HCT116 (cell line): ENCODE data around the gene MORC1. TPM values are rescaled to one million over a fixed set of nuclear protein-coding genes. Genes with fewer than 3 reads are reported as not detected.

ENCODE experiments used
- ATAC-seq: fragments of 200-7000 bp; cut with Tn5 transposase; 2 replicates; pipeline ENCODE4 v1.9.1; 2020; ENCODE audit warnings: mild to moderate bottlenecking, moderate library complexity
- BruUV-seq: library from RNA; stranded (reverse); fragments of 400-500 nt; replicated peaks from 2 replicates; lab custom pipeline; 2021; lab: Mats Ljungman, UMichigan
- CTCF ChIA-PET: fragments of 300-600 bp; sonication (Branson Sonifier 250); formaldehyde crosslinking; loops from one replicate; lab custom pipeline; 2021; ENCODE audit warnings: antibody characterized with exemption; lab: Charles Lee
- POLR2A ChIA-PET: fragments of 300-600, 350-600 bp; sonication (Branson Sonifier 250); formaldehyde crosslinking; loops from one replicate; lab custom pipeline; 2021; ENCODE audit warnings: antibody characterized with exemption; lab: Charles Lee
- RAD21 ChIA-PET, 2 experiments: fragments of 300-600 bp; sonication (Branson Sonifier 250); formaldehyde crosslinking; loops; one replicate each; lab custom pipeline; 2023; ENCODE audit warnings: low total read pairs in 2 of 2; ENCODE audit not compliant: uncharacterized antibody in 2 of 2, unreplicated experiment in 2 of 2, low non-redundant PET in 1 of 2; lab: Charles Lee
- DNase-seq: peaks from one replicate; pipeline ENCODE4 v3.0.0-alpha.2; 2010; ENCODE audit warnings: low read depth, low spot score
- H2AFZ ChIP-seq: fragments of 200-600 bp; shearing (Covaris generic), sonication (generic); 2 replicates; pipeline ENCODE4 v1.6.1; 2017; ENCODE audit warnings: low read depth, mixed run types, mixed read lengths, antibody characterized with exemption, low read length; ENCODE audit not compliant: poor library complexity, severe bottlenecking
- H3K27ac ChIP-seq: 2 replicates; pipeline ENCODE4 v1.5.1; 2012; ENCODE audit warnings: low read depth, low read length
- H3K27me3 ChIP-seq: fragments of 200-600 bp; sonication (generic); 2 replicates; pipeline ENCODE4 v1.6.1; 2016; ENCODE audit warnings: mixed run types, low read length, mixed read lengths; ENCODE audit not compliant: insufficient read depth
- H3K36me3 ChIP-seq, 2 experiments: fragments of 200-500 bp in 1 of 2; fragments of 200-600 bp in 1 of 2; sonication (Bioruptor generic) in 1 of 2; sonication (generic) in 1 of 2; 2 replicates each; pipeline versions ENCODE4 v1.5.1 to v1.6.1; 2014 to 2016; ENCODE audit warnings: low read length in 2 of 2, inconsistent platforms in 1 of 2, mixed read lengths in 1 of 2, mixed run types in 1 of 2; ENCODE audit not compliant: insufficient read depth in 2 of 2, control insufficient read depth in 1 of 2
- H3K4me1 ChIP-seq, 2 experiments: fragments of 200-600 bp in 1 of 2; sonication (generic) in 1 of 2; 2 replicates each; pipeline versions ENCODE4 v1.5.1 to v1.6.1; 2012 to 2017; ENCODE audit warnings: low read length in 2 of 2, inconsistent platforms in 1 of 2, mild to moderate bottlenecking in 1 of 2, mixed read lengths in 1 of 2, mixed run types in 1 of 2, moderate library complexity in 1 of 2; ENCODE audit not compliant: insufficient read depth in 2 of 2, control insufficient read depth in 1 of 2
- H3K4me2 ChIP-seq: fragments of 200-600 bp; sonication (generic); 2 replicates; pipeline ENCODE4 v1.6.1; 2017; ENCODE audit warnings: mixed run types, low read length, mixed read lengths
- H3K4me3 ChIP-seq, 2 experiments: fragments of 200-600 bp in 1 of 2; sonication (generic) in 1 of 2; replicated peaks in 1 of 2; 2 replicates each; pipeline ENCODE4 v1.5.1; 2011 to 2016; ENCODE audit warnings: low read length in 2 of 2, control low read depth in 1 of 2, low read depth in 1 of 2, mild to moderate bottlenecking in 1 of 2, mixed read lengths in 1 of 2, mixed run types in 1 of 2
- H3K79me2 ChIP-seq: fragments of 200-600 bp; sonication (generic); 2 replicates; pipeline ENCODE4 v1.6.1; 2017; ENCODE audit warnings: mild to moderate bottlenecking, mixed run types, low read length, moderate library complexity, mixed read lengths; ENCODE audit not compliant: insufficient read depth
- H3K9ac ChIP-seq: fragments of 200-600 bp; sonication (generic); 2 replicates; pipeline ENCODE4 v1.6.1; 2016; ENCODE audit warnings: low read length, mixed read lengths
- H3K9me2 ChIP-seq: fragments of 200-600 bp; sonication (generic), shearing (Covaris generic); 2 replicates; pipeline ENCODE4 v1.6.1; 2017; ENCODE audit warnings: mixed run types, mild to moderate bottlenecking, moderate library complexity; ENCODE audit not compliant: insufficient read depth
- H3K9me3 ChIP-seq, 2 experiments: fragments of 200-500 bp in 1 of 2; fragments of 200-600 bp in 1 of 2; sonication (Bioruptor generic) in 1 of 2; sonication (generic) in 1 of 2; 2 replicates each; pipeline ENCODE4 v1.6.1; 2014 to 2017; ENCODE audit warnings: low read length in 2 of 2, mixed read lengths in 2 of 2, inconsistent platforms in 1 of 2, low read depth in 1 of 2, mild to moderate bottlenecking in 1 of 2, mixed run types in 1 of 2, moderate library complexity in 1 of 2; ENCODE audit not compliant: control insufficient read depth in 1 of 2, insufficient read depth in 1 of 2
- H4K20me1 ChIP-seq: fragments of 200-600 bp; sonication (generic), shearing (Covaris generic); 2 replicates; pipeline ENCODE4 v1.6.1; 2017; ENCODE audit warnings: mixed run types, mild to moderate bottlenecking, moderate library complexity; ENCODE audit not compliant: insufficient read depth
- CBX3 ChIP-seq: IDR thresholded peaks from 2 replicates; pipeline ENCODE4 v1.6.1; 2012; ENCODE audit warnings: low read depth
- EGR1 ChIP-seq: IDR thresholded peaks from 2 replicates; pipeline ENCODE4 v1.6.1; 2012; ENCODE audit warnings: low read depth
- ELF1 ChIP-seq: IDR thresholded peaks from 2 replicates; pipeline ENCODE4 v1.6.1; 2012; ENCODE audit warnings: low read depth, borderline replicate concordance
- EZH2 ChIP-seq: fragments of 200-600 bp; sonication (generic); IDR thresholded peaks from 2 replicates; pipeline ENCODE4 v1.6.1; 2017; ENCODE audit warnings: antibody characterized with exemption, mixed run types
- EZH2phosphoT487 ChIP-seq: fragments of 200-600 bp; IDR thresholded peaks from 2 replicates; pipeline ENCODE4 v1.6.1; 2018; ENCODE audit warnings: antibody characterized with exemption, borderline replicate concordance
- FOSL1 ChIP-seq: IDR thresholded peaks from 2 replicates; pipeline ENCODE4 v1.6.1; 2012; ENCODE audit warnings: low read depth
- POLR2A ChIP-seq: IDR thresholded peaks from 2 replicates; pipeline ENCODE4 v1.7.0; 2011; ENCODE audit warnings: borderline replicate concordance; ENCODE audit not compliant: insufficient read depth, insufficient read length; ENCODE audit errors: extremely low read depth
- RAD21 ChIP-seq: IDR thresholded peaks from 2 replicates; pipeline ENCODE4 v1.6.1; 2012; ENCODE audit warnings: low read depth, mild to moderate bottlenecking
- SIN3A ChIP-seq: IDR thresholded peaks from 2 replicates; pipeline ENCODE4 v1.6.1; 2012; ENCODE audit warnings: low read depth
- YY1 ChIP-seq: IDR thresholded peaks from 2 replicates; pipeline ENCODE4 v1.6.1; 2011; ENCODE audit warnings: low read length, low read depth, moderate library complexity, mild to moderate bottlenecking; ENCODE audit not compliant: insufficient replicate concordance; ENCODE audit errors: extremely low read depth
- ZFX ChIP-seq: fragments of 450-650 bp; IDR thresholded peaks from 2 replicates; pipeline ENCODE4 v1.6.1; 2017
- ZNF274 ChIP-seq: fragments of 200-500 bp; sonication (Bioruptor generic); IDR thresholded peaks from 2 replicates; pipeline ENCODE4 v1.6.1; 2014; ENCODE audit warnings: mild to moderate bottlenecking, low read depth, low read length, inconsistent platforms
- intact Hi-C: fragments of 100-400 bp; cut with micrococcal nuclease; formaldehyde crosslinking; loops from 2 replicates; pipeline ENCODE4 v1.10.0; 2022
- total RNA-seq: library from RNA; stranded (reverse); gene quantifications from one replicate; pipeline ENCODE4 v1.2.1, GENCODE V29; 2021; ENCODE audit not compliant: unreplicated experiment
- TF ChIP-seq, protein P1 (sequence below), 3 experiments: fragments of 200-600 bp in 1 of 3; sonication (generic) in 1 of 3; IDR thresholded peaks in 2 of 3; conservative IDR thresholded peaks in 1 of 3; 2 replicates each; pipeline ENCODE4 v1.5.1; 2012 to 2017; ENCODE audit warnings: low read depth in 2 of 3, low read length in 2 of 3, antibody characterized with exemption in 1 of 3, borderline replicate concordance in 1 of 3, control low read depth in 1 of 3, mild to moderate bottlenecking in 1 of 3, mixed read lengths in 1 of 3, mixed run types in 1 of 3, moderate library complexity in 1 of 3; ENCODE audit not compliant: insufficient read depth in 1 of 3
- TF ChIP-seq, protein P2 (sequence below): IDR thresholded peaks from 2 replicates; pipeline ENCODE4 v1.6.1; 2012
- TF ChIP-seq, protein P3 (sequence below): IDR thresholded peaks from 2 replicates; pipeline ENCODE4 v1.6.1; 2012
- TF ChIP-seq, protein P4 (sequence below): IDR thresholded peaks from 2 replicates; pipeline ENCODE4 v1.6.1; 2012; ENCODE audit warnings: low read depth

The MORC1 gene
- total RNA-seq, 1 experiment from 2014 or later: not detected

DNA sequence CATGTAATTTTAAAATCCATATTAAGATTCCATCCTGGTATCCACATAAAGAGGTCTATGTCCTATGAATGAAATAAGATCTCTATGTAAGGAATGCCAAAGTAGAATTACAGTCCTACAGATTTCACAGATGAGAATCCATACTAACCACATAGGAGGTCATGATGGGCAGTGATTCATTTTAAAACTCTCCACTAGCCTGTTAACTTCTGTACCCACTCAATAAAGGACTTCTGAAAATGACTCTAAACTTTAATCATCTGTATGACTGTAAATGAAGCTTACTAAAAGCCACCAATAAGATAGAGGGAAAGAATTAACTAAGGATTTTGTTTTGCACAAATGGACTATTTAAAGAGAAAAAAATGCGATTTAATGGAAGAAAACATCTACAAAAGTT lies 28.7 kb downstream of the MORC1 start:
- H3K9ac ChIP-seq: no peak overlapping the region
- no peaks in the 10 kb centered on the region for H3K27me3 ChIP-seq
- no peaks in the 10 kb centered on the region for H4K20me1 ChIP-seq
- CTCF ChIA-PET: no interaction called here
- ATAC-seq (no peak), DNase-seq (no peak)
- H3K27ac ChIP-seq: no peak overlapping the region
- no TSS peak for BruUV-seq
- no peaks in the 10 kb centered on the region for H3K4me1 ChIP-seq
- no peak overlapping the region for H2AFZ ChIP-seq
- RAD21 ChIA-PET: no interaction called here
- H3K4me2 ChIP-seq: no peak overlapping the region
- TF ChIP-seq YY1 (no peak), ELF1 (no peak), EZH2 (no peak), ZNF274 (no peak), RAD21 (no peak), EGR1 (no peak), ZFX (no peak), SIN3A (no peak), CBX3 (no peak), POLR2A (no peak), EZH2phosphoT487 (no peak), FOSL1 (no peak)
- TF ChIP-seq, protein P1, sequence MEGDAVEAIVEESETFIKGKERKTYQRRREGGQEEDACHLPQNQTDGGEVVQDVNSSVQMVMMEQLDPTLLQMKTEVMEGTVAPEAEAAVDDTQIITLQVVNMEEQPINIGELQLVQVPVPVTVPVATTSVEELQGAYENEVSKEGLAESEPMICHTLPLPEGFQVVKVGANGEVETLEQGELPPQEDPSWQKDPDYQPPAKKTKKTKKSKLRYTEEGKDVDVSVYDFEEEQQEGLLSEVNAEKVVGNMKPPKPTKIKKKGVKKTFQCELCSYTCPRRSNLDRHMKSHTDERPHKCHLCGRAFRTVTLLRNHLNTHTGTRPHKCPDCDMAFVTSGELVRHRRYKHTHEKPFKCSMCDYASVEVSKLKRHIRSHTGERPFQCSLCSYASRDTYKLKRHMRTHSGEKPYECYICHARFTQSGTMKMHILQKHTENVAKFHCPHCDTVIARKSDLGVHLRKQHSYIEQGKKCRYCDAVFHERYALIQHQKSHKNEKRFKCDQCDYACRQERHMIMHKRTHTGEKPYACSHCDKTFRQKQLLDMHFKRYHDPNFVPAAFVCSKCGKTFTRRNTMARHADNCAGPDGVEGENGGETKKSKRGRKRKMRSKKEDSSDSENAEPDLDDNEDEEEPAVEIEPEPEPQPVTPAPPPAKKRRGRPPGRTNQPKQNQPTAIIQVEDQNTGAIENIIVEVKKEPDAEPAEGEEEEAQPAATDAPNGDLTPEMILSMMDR (IDR thresholded peaks at IDR 0.05 in 2 of 3, conservative IDR thresholded peaks at IDR 0.05 in 1 of 3; ENCODE audit: borderline replicate concordance in 1 of 3, insufficient read depth in 1 of 3, low read depth in 2 of 3, low read length in 2 of 3): no peak
- TF ChIP-seq, protein P2, sequence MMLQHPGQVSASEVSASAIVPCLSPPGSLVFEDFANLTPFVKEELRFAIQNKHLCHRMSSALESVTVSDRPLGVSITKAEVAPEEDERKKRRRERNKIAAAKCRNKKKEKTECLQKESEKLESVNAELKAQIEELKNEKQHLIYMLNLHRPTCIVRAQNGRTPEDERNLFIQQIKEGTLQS: no peak
- TF ChIP-seq, protein P3, sequence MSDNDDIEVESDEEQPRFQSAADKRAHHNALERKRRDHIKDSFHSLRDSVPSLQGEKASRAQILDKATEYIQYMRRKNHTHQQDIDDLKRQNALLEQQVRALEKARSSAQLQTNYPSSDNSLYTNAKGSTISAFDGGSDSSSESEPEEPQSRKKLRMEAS: no peak
- TF ChIP-seq, protein P4, sequence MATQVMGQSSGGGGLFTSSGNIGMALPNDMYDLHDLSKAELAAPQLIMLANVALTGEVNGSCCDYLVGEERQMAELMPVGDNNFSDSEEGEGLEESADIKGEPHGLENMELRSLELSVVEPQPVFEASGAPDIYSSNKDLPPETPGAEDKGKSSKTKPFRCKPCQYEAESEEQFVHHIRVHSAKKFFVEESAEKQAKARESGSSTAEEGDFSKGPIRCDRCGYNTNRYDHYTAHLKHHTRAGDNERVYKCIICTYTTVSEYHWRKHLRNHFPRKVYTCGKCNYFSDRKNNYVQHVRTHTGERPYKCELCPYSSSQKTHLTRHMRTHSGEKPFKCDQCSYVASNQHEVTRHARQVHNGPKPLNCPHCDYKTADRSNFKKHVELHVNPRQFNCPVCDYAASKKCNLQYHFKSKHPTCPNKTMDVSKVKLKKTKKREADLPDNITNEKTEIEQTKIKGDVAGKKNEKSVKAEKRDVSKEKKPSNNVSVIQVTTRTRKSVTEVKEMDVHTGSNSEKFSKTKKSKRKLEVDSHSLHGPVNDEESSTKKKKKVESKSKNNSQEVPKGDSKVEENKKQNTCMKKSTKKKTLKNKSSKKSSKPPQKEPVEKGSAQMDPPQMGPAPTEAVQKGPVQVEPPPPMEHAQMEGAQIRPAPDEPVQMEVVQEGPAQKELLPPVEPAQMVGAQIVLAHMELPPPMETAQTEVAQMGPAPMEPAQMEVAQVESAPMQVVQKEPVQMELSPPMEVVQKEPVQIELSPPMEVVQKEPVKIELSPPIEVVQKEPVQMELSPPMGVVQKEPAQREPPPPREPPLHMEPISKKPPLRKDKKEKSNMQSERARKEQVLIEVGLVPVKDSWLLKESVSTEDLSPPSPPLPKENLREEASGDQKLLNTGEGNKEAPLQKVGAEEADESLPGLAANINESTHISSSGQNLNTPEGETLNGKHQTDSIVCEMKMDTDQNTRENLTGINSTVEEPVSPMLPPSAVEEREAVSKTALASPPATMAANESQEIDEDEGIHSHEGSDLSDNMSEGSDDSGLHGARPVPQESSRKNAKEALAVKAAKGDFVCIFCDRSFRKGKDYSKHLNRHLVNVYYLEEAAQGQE: no peak
- no peak overlapping the region for H3K4me3 ChIP-seq
- POLR2A ChIA-PET: no interaction called here
- no peaks in the 10 kb centered on the region for H3K9me3 ChIP-seq
- H3K9me2 ChIP-seq: no peaks in the 10 kb centered on the region
- H3K36me3 ChIP-seq: no peaks in the 10 kb centered on the region
- H3K79me2 ChIP-seq: no peaks in the 10 kb centered on the region
- intact Hi-C loops: no loop called here
